ENCODE results near the gene SPACA7.
"Not testable (repeated sequence)": the region's sequence is repeated elsewhere in the genome, so short reads cannot be mapped to it uniquely, and the experiment has no call there.

The SPACA7 gene

DNA sequence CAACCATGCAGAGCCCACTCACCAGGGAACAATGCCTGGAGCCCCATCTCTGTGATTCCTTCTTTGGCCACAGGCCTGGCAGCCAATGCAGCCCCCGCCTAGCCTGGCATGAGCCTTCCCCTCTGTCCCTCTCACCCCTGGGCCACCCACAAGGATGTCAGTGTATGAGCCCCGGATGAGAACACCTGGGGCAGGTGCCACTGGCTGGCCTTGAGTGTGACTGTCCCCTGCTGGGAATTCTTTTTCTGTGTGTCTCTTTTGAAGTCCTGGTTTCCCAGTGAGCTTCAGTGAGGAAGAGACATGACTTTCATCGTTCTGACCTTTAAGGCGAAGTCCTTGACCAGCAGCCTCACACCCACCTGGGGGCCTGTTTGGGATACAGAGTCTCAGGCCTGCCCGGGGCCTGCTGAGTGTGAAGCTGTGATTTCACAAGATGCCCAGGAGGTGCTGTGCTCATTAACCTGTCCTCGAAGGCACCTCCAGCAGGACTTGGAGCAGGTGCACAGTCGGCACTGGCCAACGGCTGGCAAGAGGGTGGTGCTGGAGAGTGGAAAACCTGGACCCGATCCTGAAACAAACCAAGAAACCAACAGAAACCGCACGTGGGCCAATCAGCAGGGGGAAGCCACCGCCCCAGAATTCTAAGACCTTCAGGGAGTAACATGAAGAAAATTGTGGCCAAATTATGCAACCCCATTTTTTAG is 27.4 kb upstream of the SPACA7 start:
- no peak overlapping the region for H3K4me3 ChIP-seq (ENCODE audit: low read depth, low read length)
- DNase-seq (ENCODE audit: low read depth) = no peak

DNA sequence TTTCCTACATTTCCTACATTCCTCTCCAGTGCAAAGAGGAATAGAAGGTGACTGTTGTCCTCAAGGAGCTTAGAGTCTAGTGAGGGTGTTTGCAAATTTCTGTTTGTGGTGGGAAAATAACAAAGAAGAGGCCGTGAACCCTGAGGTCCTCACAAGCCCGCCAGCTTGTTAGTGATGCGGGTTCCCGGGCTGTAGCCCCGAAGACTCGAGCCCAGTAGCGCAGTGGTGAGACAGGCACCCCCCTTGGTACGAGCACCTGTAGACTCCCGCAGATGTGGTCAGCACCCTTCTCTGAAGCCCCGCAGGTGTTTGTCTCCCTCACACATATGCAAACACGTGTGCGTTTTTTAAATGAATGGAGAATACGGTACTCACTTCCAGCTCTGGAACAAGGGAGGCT is 26.5 kb upstream of the SPACA7 start:
- no peak overlapping the region for H3K4me3 ChIP-seq (ENCODE audit: low read depth, low read length)
- no peak for DNase-seq (ENCODE audit: low read depth)

DNA sequence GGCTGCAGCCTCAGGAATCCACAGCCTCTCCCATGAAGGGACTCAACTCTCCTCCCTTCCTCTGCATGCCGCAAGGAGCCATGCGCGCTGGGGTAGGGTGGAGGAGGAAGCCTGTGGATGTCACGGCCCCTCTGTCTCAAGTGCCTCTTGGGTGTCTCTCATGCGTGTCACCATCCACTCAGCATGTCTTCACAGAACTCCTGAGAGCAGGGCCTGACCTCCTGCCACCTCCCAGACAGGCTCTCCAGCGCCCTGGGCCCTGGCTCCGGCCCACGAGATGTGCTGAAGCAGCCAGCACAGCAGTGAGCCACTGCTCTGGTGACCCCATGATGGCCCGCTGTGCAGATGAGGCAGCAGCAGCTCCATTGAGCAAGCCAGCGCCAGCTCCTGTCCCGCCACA is 25.9 kb upstream of the SPACA7 start:
- H3K4me3 ChIP-seq (ENCODE audit: low read depth, low read length) = no peak overlapping the region
- DNase-seq (ENCODE audit: low read depth) = no peak

DNA sequence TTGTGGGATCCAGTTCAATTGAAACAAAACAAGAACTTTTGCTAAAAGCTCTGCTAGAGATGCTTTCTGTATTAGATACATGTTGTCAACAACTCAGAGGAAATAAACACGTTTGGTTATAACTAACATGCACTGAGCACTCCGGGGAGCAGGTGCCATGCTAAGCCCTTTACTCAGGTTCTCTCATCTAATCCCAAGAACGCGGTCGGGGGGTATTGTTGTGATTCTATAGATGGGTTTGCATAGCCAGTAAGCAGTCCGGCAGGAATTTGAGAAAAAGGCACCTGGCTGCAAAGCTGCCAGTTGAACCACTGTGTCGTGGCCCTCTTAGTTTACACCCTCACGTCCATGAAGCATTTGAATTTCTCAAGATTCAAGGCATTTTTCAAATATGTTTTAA is 24.3 kb upstream of the SPACA7 start:
- H3K4me3 ChIP-seq (ENCODE audit: low read depth, low read length) = no peak overlapping the region
- DNase-seq (ENCODE audit: low read depth) = no peak

DNA sequence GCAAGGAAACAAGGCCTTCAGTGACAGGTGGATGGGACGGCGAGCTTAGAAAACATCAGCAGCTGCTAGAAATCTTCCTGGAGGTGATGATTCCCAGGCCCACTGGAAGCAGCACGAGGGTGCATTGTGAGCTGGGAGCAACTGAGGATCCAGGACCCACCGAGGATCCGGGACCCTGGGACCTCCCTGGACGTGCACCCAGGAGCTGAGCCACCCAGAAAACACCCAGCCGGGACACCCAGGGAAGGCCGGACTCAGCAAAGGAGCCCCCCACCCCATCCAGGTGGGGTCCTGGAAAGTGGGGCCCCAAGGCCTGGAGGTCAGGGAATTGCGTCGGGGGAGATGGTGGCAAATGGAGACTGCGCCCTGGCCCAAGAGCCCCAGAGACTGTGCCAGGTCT is 22.3 kb upstream of the SPACA7 start:
- H3K4me3 ChIP-seq (ENCODE audit: low read depth, low read length) = no peak overlapping the region
- no peak for DNase-seq (ENCODE audit: low read depth)

DNA sequence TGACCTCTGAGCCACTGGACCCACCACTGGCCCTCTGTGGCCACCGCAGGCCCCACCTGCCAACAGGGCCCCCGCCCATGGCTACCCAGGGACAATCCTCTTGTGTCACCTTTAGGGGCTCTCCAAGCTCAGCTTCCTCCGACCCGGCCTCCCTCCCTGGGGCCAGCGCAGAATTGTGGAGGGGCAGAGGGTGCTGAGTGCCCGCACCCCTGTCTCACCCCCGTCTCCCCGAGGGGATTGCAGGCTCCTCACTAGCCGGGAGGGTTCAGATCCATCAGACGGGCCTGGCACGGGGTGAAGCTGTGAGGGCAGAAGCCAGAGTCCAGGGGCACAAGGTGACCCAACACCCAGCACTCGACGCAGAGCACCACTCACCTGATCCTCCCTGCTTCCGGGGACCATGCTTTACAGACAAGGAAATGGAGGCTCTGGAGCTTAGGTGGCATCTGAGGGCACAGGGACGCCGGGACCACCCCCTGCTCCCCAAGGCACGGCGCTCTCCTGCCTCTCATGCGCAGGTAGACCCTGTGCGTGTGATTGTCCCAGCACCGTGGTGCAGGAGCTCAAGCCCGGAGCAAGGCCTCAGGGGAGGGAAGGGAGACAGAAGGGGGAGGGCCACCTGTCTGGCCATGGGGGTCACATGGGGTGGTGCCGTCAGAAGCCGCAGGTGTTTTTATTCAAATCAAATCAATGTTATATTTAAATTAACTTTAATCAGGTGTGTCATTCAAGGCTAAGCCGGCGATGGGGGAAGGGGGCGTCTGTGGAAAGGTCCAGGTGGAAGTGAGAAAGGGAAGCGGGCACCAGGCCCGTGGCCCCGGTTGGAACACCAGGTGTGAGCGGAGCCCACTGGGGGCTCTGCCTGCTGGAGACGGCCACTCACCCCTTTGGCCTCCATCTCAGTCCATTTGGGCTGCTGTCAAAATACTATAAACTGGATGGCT is 21.6 kb upstream of the SPACA7 start:
- no peak overlapping the region for H3K4me3 ChIP-seq (ENCODE audit: low read depth, low read length)

DNA sequence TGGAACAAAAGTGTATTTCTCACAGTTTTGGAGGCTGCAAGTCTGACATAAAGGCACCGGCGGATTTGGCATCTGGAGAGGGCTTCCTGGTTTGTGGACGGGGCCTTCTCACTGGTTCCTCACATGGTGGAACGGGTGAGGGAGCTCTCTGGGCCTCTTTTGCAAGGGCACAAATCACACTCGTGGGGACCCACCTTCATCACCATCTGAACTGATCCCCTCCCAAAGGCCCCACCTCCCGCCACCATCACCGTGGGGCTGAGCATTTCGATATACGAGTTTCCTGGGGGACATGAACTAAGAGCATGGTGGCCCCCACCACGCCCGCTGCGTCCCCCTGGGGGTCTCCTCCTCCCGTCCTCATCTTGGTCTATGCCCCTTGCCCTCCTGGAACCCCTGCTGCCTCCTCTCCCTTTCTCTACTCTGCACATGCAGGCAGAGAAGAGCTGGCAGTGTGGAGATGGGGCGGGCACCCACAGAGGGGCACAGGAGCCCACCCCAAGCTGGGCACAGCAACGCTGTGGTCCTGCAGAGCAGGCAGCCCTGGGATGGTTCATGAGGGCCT is 20.8 kb upstream of the SPACA7 start:
- no peak for DNase-seq (ENCODE audit: low read depth)

More for the DNA sequence above, 21.6 kb upstream of the SPACA7 start:
- DNase-seq (ENCODE audit: low read depth) = no peak

DNA sequence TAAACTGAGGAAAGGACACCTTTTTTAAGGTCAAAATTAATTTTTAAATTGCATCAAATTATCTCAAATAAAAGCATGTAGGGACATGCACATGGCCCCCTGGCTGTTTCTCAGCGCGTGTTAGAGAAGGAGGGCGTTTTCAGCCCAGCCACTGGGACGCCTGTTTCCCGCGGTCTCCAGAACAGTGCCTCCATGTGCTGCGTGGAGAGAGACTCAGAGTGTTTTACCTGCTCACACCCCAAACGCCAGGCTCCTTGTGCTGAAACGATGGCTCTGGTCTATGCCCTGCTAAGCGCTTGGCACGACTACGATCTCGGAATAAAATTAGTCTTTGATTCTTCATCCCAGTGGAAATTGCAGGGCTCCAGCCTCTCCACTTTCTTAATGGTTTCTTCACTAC is 20.0 kb upstream of the SPACA7 start:
- H3K4me3 ChIP-seq (ENCODE audit: low read depth, low read length) = no peak overlapping the region

More for the DNA sequence above, 20.8 kb upstream of the SPACA7 start:
- H3K4me3 ChIP-seq (ENCODE audit: low read depth, low read length) = no peak overlapping the region

DNA sequence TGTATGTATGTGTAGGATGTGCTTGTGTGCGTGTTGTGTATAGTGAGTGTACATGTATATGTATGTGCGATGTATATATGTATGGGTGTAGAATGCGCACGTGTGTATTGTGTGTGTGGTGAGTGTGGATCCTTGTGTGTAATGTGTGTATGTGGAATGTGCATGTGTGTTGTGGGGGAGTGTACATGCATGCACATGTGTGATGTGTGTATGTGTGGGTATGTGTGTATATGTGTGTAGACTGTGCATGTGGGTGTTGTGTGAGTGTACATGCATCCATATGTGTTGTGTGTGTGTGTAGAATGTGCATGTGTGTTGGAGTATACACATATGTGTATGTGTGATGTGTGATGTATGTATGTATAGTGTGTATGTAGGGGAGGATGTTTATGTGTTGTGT is 18.0 kb upstream of the SPACA7 start:
- no peak for DNase-seq (ENCODE audit: low read depth)
- no peak overlapping the region for H3K4me3 ChIP-seq (ENCODE audit: low read depth, low read length)

More for the DNA sequence above, 20.0 kb upstream of the SPACA7 start:
- no peak for DNase-seq (ENCODE audit: low read depth)

DNA sequence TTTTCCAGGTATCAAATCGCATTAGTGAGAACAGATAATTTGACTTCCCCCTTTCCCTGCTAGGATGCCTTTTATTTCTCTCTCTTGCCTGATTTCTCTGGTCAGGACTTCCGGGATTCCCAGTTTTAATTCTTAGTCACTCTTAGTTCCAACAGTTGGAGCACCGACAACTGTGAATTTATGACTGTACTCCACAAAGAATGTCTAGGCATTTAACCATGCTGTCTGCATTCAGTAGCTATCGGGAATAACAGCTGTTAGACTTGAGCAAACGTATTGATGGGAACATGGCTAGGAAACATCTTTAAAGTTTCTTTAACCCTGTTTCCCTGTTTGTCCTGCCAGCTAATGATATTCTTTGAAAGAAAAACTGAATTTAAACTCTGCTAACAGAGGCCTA is 14.1 kb upstream of the SPACA7 start:
- H3K4me3 ChIP-seq (ENCODE audit: low read depth, low read length) = no peak overlapping the region

DNA sequence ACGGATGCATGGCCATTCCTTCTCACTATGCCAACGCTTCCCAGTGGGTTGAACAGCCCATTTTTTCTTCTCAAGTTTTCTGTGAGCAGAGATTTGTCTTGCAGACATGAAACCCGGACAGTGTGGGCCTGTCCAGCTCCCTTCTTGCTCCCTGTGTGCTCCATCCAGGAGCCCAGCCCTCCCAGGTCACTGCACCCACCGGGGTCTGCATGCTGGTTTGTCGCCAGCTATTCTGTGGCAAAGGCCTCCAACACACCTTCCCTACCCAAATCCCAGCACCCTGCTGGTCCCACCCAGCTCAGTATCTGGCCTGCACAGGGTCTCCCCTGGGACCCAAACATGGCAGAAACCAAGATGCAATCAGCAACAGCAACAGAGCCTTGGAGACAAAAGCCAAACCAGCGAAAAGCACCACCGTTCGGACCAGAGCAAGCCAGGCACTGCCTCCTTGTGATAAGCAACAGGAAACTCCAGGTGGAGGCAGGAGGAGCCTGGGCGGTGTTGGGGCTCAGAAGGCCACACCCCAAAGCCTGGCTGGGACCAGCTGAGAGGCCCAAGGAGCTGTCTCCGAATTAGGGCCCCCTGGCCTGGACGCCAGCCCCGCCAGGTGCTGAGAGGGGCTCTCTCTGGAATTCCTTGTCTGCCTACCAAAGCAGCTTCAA is 12.2 kb upstream of the SPACA7 start:
- H3K4me3 ChIP-seq (ENCODE audit: low read depth, low read length) = no peak overlapping the region
- DNase-seq (ENCODE audit: low read depth) = no peak

More for the DNA sequence above, 14.1 kb upstream of the SPACA7 start:
- DNase-seq (ENCODE audit: low read depth) = no peak

DNA sequence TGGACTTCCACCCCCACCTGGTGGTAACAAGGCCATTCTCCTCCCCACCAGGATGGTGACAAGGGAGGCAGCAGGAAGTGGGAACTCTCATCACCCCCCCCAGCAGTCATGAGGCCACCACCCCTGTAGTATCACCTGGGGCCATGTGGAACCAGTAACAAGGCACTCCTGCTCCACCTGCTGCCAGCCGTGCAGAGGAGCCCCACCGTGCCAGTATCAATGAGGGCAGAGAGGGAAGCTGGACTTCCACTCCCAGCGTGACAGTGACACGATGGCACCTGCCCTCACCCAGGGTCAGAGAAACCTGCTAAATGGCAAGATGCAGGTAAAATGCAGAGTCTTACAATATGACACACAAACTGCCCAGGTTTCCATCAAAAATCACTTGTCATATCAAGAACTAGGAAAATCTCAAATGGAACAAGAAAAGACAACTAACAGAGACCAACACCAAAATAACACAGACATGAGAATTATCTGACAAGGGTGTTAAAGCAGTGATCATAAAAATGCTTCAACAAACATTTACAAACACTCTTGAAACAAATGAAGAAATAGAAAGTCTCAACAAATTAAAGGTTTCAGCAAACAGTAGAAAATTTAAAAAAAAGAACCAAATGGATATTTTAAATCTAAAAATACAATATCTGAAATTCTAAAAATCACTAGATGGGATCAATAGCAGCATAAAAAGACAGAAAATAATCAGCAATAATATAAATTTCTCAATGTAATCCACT is 9.1 kb upstream of the SPACA7 start:
- H3K4me3 ChIP-seq (ENCODE audit: low read depth, low read length) = no peak overlapping the region
- no peak for DNase-seq (ENCODE audit: low read depth)

DNA sequence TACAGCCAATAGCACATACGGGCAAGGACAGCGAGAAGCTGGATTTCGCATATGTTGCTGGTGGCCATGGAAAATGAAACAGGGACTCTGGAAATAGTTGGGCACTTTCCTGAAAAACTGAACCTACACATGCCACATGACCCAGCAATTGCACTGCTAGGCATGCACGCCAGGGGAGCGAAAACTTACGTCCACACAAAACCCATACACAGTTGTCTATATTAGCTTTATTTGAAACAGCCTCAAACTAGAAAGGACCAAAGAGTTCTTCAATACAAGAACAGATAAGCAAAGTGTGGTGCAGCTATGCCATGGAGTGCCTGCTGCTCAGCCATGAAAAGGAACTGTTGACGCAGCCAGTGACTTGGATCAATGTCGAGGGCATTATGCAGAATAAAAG is 7.3 kb upstream of the SPACA7 start:
- DNase-seq (ENCODE audit: low read depth) = no peak
- no peak overlapping the region for H3K4me3 ChIP-seq (ENCODE audit: low read depth, low read length)

DNA sequence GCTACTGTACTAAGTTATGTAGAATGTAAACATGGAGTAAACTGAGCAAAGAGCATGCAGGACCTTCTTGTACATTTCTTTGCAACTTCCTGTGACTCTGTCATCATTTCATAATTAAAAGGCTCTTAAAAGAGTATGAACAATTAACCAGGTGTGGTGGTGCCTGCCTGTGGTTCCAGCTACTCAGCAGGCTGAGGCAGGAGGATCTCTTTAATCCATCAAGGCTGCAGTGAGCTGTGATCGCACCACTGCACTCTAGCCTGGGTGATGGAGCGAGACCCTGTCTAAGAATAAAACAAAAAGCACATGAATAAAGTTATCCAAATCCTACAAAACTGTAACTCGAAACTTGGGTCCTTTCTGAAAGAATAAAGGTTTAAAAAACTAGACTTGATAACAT is 5.8 kb upstream of the SPACA7 start:
- no peak for DNase-seq (ENCODE audit: low read depth)
- H3K4me3 ChIP-seq (ENCODE audit: low read depth, low read length) = no peak overlapping the region

DNA sequence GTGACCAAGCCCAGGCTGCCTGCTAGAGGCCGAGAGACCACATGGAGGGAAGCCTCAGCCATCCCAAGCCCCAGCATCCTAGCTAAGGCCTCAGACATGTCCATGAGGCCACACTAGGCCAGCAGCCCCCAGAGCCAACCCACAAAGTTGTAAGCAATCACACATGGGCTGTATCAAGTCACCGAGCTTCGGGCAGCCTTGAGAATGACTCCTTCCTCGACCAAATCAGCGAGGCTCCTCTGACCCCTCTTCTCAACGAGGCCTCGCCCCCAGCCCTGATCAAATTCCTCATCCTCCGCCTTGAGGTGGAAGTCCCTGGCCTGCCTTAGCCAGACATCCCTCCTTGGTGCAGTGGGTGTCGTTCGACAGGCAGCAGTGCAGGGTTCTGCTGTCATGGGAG is 1.9 kb upstream of the SPACA7 start:
- DNase-seq (ENCODE audit: low read depth) = no peak
- no peak overlapping the region for H3K4me3 ChIP-seq (ENCODE audit: low read depth, low read length)

DNA sequence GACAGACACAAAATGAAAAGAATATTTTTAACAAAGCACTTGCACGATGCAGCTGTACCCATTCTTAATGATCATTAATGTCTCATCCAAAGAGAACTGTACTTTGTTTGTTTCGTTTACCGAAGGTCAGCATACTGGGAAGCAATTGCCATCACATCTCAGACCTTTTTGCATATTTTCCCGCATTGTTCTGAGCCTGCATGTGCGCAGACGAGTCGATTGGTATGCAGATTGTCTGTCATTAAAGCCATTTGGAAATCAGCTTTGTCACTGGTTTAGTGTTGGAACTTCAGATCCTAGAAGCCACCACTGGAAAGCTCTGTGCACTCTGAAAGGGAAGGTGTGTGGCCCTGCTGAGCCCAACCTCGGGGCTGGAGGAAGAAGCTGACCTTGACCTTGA is 15.6 kb downstream of the SPACA7 start:
- no peak overlapping the region for H3K4me3 ChIP-seq (ENCODE audit: low read depth, low read length)
- no peak for DNase-seq (ENCODE audit: low read depth)

DNA sequence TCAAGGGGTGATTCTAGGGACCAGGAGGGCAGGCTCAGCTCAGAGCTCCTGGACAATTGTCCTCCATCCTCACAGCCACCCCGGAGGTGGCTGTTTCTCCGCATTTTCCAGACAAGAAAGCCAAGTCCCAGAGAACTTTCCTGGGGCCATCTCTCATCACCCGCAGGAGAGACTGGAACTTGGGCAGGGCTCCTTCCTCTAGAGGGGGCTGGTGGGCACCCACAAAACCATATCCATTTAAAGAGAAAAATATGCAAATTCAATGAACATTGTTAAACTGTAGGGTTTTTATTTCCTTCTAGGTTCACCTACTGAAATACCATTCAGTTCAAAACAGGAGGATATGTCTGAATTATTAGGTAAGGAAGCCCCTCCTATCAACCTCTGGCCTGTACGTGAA is 16.6 kb downstream of the SPACA7 start:
- no peak for DNase-seq (ENCODE audit: low read depth)
- no peak overlapping the region for H3K4me3 ChIP-seq (ENCODE audit: low read depth, low read length)

DNA sequence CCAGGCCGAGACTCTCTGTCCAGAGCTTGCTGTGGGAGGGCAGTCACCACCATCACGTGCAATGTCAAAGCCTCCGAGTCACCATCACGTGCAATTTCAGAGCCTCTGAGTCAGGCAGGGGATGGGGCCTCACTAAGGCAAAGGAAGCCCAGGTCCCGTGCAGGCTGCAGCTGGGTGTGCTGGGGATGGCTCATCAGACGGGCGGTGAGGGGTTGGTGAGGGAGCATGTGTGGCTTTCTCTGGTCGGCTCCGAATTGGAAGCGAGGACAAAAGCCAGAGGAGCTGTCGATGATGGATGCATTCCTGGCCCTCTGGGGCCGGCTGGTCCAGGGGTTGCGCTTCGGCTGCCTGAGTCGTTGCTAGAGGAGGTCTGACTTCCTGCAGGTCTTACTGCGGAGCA is 18.9 kb downstream of the SPACA7 start:
- H3K4me3 ChIP-seq (ENCODE audit: low read depth, low read length); DNase-seq (ENCODE audit: low read depth): not testable (repeated sequence)

DNA sequence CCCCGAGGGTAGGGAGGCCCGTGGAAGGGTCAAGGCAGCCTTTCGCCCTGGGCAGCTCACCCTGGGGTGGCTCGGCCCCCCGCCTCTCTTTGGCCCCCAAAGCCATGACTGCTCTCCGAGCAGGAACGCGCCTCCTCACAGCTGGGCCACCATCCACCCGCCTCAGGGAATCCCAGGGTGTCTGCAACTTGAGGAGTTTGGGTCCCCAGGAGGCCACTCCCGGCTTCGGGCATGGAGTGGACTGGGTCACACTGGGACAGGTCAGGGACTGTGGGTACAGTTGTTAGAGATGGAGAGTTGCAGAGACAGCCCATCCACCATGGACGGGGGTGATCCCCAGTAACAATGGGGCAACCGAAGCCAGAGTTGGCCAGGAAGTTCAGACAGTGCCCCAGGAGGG is 19.8 kb downstream of the SPACA7 start:
- DNase-seq (ENCODE audit: low read depth) = not testable (repeated sequence)

More for the DNA sequence above, 19.8 kb downstream of the SPACA7 start:
- not testable (repeated sequence) for H3K4me3 ChIP-seq (ENCODE audit: low read depth, low read length)
